ENCODE results near the gene RNU5B-1.
"Not testable (repeated sequence)": the region's sequence is repeated elsewhere in the genome, so short reads cannot be mapped to it uniquely, and the experiment has no call there.

Gene RNU5B-1

DNA sequence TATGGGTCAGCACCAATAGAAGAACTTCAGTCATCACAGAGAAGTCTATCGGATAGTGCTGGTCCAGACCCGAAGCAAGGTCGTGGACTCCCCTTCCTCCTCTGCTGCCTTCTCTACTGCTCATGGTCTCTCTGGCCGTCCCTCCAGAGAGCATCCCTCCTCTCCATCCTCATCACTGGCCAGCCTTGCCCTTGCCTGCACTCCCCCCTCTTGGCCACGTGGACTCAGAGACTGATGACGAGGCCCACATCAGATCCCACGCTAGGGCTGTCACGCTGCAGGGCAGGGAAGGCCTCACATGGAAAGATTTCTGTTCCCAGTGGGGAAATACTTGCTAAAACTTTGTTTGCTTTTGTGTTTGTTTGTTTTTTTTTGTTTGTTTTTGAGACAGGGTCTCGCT, 38.0 kb downstream of the RNU5B-1 start:
- no peak overlapping the region for H3K4me3 ChIP-seq (ENCODE audit: low read depth, low read length)
- TF ChIP-seq, protein P1, sequence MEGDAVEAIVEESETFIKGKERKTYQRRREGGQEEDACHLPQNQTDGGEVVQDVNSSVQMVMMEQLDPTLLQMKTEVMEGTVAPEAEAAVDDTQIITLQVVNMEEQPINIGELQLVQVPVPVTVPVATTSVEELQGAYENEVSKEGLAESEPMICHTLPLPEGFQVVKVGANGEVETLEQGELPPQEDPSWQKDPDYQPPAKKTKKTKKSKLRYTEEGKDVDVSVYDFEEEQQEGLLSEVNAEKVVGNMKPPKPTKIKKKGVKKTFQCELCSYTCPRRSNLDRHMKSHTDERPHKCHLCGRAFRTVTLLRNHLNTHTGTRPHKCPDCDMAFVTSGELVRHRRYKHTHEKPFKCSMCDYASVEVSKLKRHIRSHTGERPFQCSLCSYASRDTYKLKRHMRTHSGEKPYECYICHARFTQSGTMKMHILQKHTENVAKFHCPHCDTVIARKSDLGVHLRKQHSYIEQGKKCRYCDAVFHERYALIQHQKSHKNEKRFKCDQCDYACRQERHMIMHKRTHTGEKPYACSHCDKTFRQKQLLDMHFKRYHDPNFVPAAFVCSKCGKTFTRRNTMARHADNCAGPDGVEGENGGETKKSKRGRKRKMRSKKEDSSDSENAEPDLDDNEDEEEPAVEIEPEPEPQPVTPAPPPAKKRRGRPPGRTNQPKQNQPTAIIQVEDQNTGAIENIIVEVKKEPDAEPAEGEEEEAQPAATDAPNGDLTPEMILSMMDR (IDR thresholded peaks at IDR 0.05; ENCODE audit: insufficient read depth, low read depth, low read length, missing control alignments): no peak
- DNase-seq (ENCODE audit: low read depth): no peak

DNA sequence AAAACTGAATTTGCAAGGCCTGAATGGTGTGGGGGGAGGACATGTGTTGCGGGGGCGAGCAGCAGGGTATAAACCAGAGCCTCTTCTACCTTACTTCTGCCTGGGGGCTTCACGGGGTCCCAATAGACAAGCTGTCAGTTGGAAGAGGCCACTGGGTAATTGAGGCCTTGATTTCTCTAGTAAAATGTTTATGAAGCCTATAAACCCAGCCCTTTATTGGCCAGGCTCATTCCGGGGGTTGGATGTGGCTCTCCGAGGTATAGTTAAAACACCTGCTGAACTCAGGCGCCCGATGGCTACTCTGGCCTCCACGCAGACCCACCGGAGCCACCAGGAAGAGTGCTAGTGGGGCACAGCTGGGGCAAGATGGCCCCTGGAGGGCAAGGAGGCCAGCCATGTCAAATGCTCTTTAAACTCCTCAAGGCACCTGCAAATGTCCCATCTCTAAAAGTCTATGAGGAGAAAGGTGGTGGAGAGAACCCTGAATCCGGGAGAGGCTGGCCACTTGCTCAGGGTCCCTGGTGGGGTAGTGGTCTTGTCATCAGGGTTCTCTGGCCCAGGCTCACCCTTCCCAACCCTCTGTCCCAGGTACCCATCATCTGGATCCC, 39.0 kb downstream of the RNU5B-1 start:
- TF ChIP-seq, protein P1 (IDR thresholded peaks at IDR 0.05; ENCODE audit: insufficient read depth, low read depth, low read length, missing control alignments): no peak
- DNase-seq (ENCODE audit: low read depth): no peak
- no peak overlapping the region for H3K4me3 ChIP-seq (ENCODE audit: low read depth, low read length)

DNA sequence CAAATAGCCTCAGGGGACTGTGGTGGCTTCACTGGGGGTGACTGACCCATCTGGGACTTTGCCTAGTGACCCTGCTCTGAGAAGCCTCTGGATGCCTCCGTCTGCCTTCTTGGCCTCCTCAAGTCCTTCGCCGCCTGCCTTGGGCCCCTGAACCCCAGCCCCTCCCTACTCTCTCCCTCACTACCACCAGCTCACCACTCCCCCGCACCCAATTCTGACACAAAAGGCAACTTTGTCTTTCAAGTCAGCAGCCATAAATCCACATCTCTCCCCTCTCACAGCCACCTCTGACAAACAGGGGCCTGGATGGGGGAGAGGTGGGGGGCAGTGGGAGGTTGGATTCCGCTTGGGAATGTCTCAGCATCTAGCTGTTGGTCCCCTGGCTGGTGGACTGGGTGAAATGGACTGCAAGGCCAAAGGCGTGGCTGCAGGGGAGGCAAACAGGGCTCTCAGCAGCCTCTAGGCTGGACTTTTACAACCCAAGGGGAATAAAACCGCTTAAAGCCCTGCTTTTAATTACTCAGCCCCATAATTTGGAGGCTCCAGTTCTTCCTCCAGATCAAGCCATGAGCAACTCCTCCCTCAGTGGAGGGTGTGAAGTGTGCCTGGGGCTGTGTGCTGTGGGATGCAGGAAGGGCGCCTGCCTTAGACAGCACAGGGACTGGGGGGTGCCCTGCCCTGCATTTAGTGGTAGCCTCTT, 39.9 kb downstream of the RNU5B-1 start:
- DNase-seq (ENCODE audit: low read depth): no peak
- TF ChIP-seq, protein P1 (IDR thresholded peaks at IDR 0.05; ENCODE audit: insufficient read depth, low read depth, low read length, missing control alignments): no peak
- no peak overlapping the region for H3K4me3 ChIP-seq (ENCODE audit: low read depth, low read length)

DNA sequence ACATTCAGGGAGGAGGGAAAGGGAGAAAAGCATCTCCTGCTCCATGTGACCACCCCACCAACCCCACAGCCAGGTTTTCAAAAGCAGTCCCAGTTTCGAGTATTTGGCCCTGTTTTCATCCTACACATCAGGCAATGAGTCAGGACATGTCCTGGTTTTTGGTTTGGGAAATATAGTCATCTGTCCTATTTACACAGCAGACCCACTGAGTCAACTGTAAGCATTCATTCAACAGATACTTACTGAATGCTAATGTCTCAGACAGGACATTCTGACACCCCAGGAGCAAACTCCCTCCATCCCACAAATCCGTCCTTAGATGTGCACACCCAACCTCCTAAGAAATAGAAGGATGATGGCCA, 40.4 kb downstream of the RNU5B-1 start:
- TF ChIP-seq, protein P1 (IDR thresholded peaks at IDR 0.05; ENCODE audit: insufficient read depth, low read depth, low read length, missing control alignments): no peak
- no peak for DNase-seq (ENCODE audit: low read depth)

DNA sequence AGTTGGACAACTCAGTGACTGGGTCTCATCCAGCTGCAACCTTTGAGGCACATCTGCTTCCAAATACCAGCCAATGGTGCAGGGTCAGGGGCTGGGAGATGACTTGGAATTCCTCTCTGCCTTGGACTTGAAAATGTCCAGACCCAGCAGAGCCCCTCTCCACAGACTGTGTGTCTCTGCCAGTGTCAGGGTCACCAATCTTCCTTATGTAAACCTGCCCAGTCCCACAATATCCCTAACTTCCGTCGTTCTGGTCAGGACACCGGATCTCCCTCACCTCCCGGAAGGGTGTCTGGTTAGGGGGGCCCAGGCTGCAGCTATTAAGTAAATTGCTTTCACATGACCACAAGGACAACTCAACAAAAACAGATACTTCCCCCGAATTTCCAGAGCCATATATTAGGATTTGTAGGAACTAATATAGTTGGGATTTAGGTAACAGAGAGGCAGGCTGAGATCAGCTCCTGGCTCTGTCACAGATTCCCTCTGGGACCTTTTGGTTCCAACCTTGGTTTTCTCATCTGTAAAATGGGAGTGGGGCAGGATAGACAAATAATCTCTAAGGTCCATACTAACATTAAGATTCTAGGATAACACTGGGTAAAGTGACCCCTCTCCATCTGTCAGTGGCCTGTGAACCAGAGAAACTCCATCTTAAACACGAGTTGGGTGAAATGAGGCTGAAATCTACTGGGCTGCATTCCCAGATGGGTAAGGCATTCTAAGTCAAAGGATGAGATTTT, 42.5 kb downstream of the RNU5B-1 start:
- TF ChIP-seq, protein P1 (IDR thresholded peaks at IDR 0.05; ENCODE audit: insufficient read depth, low read depth, low read length, missing control alignments): no peak
- no peak overlapping the region for H3K4me3 ChIP-seq (ENCODE audit: low read depth, low read length)
- no peak for DNase-seq (ENCODE audit: low read depth)

More for the DNA sequence above, 40.4 kb downstream of the RNU5B-1 start:
- H3K4me3 ChIP-seq (ENCODE audit: low read depth, low read length): no peak overlapping the region

DNA sequence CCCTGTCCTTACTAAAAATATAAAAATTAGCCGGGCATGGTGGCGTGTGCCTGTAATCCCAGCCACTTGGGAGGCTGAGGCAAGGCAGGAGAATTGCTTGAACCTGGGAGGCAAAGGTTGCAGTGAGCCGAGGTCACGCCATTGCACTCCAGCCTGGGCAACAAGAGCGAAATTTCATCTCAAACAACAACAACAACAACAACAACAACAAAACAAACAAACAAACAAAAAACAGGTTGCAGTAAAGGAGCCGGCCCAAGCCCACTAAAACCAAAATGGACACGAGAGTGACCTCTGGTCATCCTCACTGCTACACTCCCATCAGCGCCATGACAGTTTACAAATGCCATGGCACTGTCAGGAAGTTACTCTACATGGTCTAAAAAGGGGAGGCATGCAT, 43.3 kb downstream of the RNU5B-1 start:
- DNase-seq (ENCODE audit: low read depth); H3K4me3 ChIP-seq (ENCODE audit: low read depth, low read length): not testable (repeated sequence)

DNA sequence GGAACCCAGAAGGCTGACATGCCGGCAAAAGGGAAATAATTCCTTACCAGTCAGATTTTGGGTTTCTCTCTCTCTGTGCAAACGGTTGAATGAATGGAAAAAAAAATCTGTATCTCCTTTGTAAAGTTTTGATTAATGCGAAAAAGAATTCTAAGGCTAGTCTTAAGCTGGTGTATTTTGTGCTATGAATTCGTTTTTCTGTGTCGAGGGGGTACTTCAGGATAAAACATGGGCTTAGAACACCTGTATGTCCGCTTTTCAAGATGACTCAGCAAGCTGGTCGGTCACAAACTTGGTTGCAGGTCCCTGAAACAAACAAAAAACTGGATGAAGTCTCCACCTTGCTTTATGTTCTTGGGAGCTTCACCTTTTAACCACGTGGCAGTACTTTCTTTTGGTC, 44.9 kb downstream of the RNU5B-1 start:
- TF ChIP-seq, protein P1 (IDR thresholded peaks at IDR 0.05; ENCODE audit: insufficient read depth, low read depth, low read length, missing control alignments): no peak
- H3K4me3 ChIP-seq (ENCODE audit: low read depth, low read length): no peak overlapping the region
- no peak for DNase-seq (ENCODE audit: low read depth)

DNA sequence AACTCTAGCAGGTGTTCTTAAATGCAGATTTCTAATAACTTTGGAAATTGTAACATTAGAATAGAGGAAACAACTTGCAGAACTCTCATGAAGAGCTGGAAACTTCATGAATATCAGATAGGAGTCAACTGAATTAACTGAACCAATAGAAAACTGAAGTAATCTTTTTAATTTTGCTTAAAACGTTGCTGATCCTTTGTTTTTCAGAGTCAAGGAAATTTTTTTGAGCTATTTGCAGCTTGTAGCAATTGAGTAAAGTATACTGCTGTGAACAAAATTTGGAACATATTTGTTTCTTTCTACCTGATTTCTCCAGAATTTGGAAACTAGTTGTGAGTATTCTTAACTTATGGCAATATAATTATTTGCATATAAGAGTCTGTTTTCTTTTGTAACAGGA, 47.5 kb downstream of the RNU5B-1 start:
- not testable (repeated sequence) for DNase-seq (ENCODE audit: low read depth); H3K4me3 ChIP-seq (ENCODE audit: low read depth, low read length)
